ENCODE measurements around the gene SLC18A2. TPM values are rescaled to one million over a fixed set of nuclear protein-coding genes. Genes with fewer than 3 reads are reported as not detected.

Gene SLC18A2
- total RNA-seq, 1 experiment from 2014 or later, result 4.0 TPM

GRCh38 chr10:117197189-117197588, 43.7 kb upstream of the SLC18A2 start, which contains the start of gene KCNK18:
Gene KCNK18 (plus strand): TSS chr10:117197489. CDS start chr10:117197489, 0 bp downstream.
- Mint-ChIP-seq H3K36me3 (ENCODE audit: insufficient read depth in 1 of 3, low read depth in 3 of 3) (no peaks in the 10 kb centered on the region), H3K27me3 (ENCODE audit: low read depth) (peaks cover 26% of the 10 kb centered on the region), H3K27ac (no peak within 1 kb of the TSS), H3K4me3 (no peak within 1 kb of the TSS), H3K4me1 (peaks cover 9 to 11% of the 10 kb centered on the region in 2 experiments), H3K9me3 (no peaks in the 10 kb centered on the region; a peak in 1 of 5 replicates)
- no peak within 1 kb of the TSS for H4K5ac ChIP-seq (ENCODE audit: insufficient read length, low read depth, low read length)
- no peaks in the 10 kb centered on the region for H3K23me2 ChIP-seq (ENCODE audit: insufficient read length, low read depth, low read length, poor library complexity, severe bottlenecking)
- no peak within 1 kb of the TSS for H2AK5ac ChIP-seq (ENCODE audit: insufficient read length, low read length)
- TF ChIP-seq, protein P1, sequence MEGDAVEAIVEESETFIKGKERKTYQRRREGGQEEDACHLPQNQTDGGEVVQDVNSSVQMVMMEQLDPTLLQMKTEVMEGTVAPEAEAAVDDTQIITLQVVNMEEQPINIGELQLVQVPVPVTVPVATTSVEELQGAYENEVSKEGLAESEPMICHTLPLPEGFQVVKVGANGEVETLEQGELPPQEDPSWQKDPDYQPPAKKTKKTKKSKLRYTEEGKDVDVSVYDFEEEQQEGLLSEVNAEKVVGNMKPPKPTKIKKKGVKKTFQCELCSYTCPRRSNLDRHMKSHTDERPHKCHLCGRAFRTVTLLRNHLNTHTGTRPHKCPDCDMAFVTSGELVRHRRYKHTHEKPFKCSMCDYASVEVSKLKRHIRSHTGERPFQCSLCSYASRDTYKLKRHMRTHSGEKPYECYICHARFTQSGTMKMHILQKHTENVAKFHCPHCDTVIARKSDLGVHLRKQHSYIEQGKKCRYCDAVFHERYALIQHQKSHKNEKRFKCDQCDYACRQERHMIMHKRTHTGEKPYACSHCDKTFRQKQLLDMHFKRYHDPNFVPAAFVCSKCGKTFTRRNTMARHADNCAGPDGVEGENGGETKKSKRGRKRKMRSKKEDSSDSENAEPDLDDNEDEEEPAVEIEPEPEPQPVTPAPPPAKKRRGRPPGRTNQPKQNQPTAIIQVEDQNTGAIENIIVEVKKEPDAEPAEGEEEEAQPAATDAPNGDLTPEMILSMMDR (conservative IDR thresholded peaks at IDR 0.05), result no peak
- H3K23ac ChIP-seq (ENCODE audit: insufficient read length, low read depth, low read length), result no peak within 1 kb of the TSS
- H3K27me3 ChIP-seq (ENCODE audit: insufficient read depth, low read length), result no peaks in the 10 kb centered on the region
- no peak within 1 kb of the TSS for H4K8ac ChIP-seq (replicated peaks; ENCODE audit: insufficient read length, low read depth, low read length)
- no peaks in the 10 kb centered on the region for H3K79me1 ChIP-seq (ENCODE audit: insufficient read depth, low read depth, low read length, poor library complexity, severe bottlenecking)
- no peak within 1 kb of the TSS for H3K4me2 ChIP-seq (ENCODE audit: insufficient read depth, insufficient read length, low read length)
- no peaks in the 10 kb centered on the region for H3K79me2 ChIP-seq (ENCODE audit: insufficient read depth, low read length)
- H2BK12ac ChIP-seq (ENCODE audit: insufficient read length, low read depth, low read length), result no peak within 1 kb of the TSS
- H3K18ac ChIP-seq (ENCODE audit: insufficient read length, low read depth, low read length), result no peak within 1 kb of the TSS
- no peak within 1 kb of the TSS for H3K9ac ChIP-seq (ENCODE audit: extremely low read depth, insufficient read length, low read length)
- no peak within 1 kb of the TSS for H2BK15ac ChIP-seq (ENCODE audit: low read depth, low read length)
- H3K27ac ChIP-seq (ENCODE audit: insufficient read length, low read depth, low read length), result no peak within 1 kb of the TSS
- H3K14ac ChIP-seq (ENCODE audit: insufficient read depth, low read length), result no peak within 1 kb of the TSS
- H3T11ph ChIP-seq (ENCODE audit: low read length), result no peak within 1 kb of the TSS
- no peak within 1 kb of the TSS for H3K56ac ChIP-seq (ENCODE audit: insufficient read length, low read depth, low read length)
- H3K4ac ChIP-seq (ENCODE audit: low read depth, low read length), result no peak within 1 kb of the TSS
- H4K91ac ChIP-seq (ENCODE audit: insufficient read length, low read depth, low read length), result no peak within 1 kb of the TSS
- no peak within 1 kb of the TSS for H2BK20ac ChIP-seq (ENCODE audit: low read depth, low read length, poor library complexity, severe bottlenecking)
- H2BK120ac ChIP-seq (ENCODE audit: low read depth, low read length, poor library complexity, severe bottlenecking), result no peak within 1 kb of the TSS
- no peaks in the 10 kb centered on the region for H3K9me3 ChIP-seq (ENCODE audit: control insufficient read depth, low read depth, low read length)
- no peaks in the 10 kb centered on the region for H4K20me1 ChIP-seq (ENCODE audit: control insufficient read depth, insufficient read depth, insufficient read length)
- no peak within 1 kb of the TSS for H2AFZ ChIP-seq (ENCODE audit: low read length)
- H3K4me1 ChIP-seq (ENCODE audit: insufficient read depth, low read length), result no peaks in the 10 kb centered on the region
- WGBS (ENCODE audit: extremely low coverage, insufficient read length, low lambda C conversion rate), result no CpG with 5 or more reads among the region's 12 CpGs
- no peak within 1 kb of the TSS for H2BK5ac ChIP-seq (ENCODE audit: insufficient read length, low read length)
- no peak for DNase-seq

All from H9 (cell line).